Loucy (cell line): Measurements from ENCODE around the gene RPL23.

Experiments
- H2AFZ ChIP-seq: fragments of 200-600 bp; sonication (generic); 2 replicates; pipeline ENCODE4 v1.6.0; 2016; ENCODE audit warnings: antibody characterized with exemption, mild to moderate bottlenecking, low read length, moderate library complexity
- H3F3A ChIP-seq: fragments of 200-600 bp; 2 replicates; pipeline ENCODE4 v1.6.0; 2016; ENCODE audit warnings: antibody characterized with exemption, low read depth, mild to moderate bottlenecking
- H3K27me3 ChIP-seq: fragments of 200-600 bp; sonication (generic); 2 replicates; pipeline ENCODE4 v1.6.1; 2014; ENCODE audit warnings: low read length, mild to moderate bottlenecking; ENCODE audit not compliant: insufficient read depth, poor library complexity, severe bottlenecking
- H3K36me3 ChIP-seq: fragments of 200-600 bp; sonication (generic); 2 replicates; pipeline ENCODE4 v1.6.1; 2016; ENCODE audit warnings: low read length; ENCODE audit not compliant: insufficient read depth
- H3K4me1 ChIP-seq: fragments of 200-600 bp; sonication (generic); 2 replicates; pipeline ENCODE4 v1.5.1; 2014; ENCODE audit warnings: low read length, mild to moderate bottlenecking; ENCODE audit not compliant: insufficient read depth, poor library complexity, severe bottlenecking
- H3K4me2 ChIP-seq: fragments of 200-600 bp; sonication (generic); 2 replicates; pipeline ENCODE4 v1.6.0; 2014; ENCODE audit warnings: antibody characterized with exemption, low read length, low read depth, mild to moderate bottlenecking; ENCODE audit not compliant: poor library complexity, severe bottlenecking
- H3K4me3 ChIP-seq: fragments of 200-600 bp; sonication (generic); 2 replicates; pipeline ENCODE4 v1.5.1; 2014; ENCODE audit warnings: low read length, mild to moderate bottlenecking, mixed read lengths; ENCODE audit not compliant: poor library complexity, severe bottlenecking
- H3K79me2 ChIP-seq: fragments of 200-600 bp; sonication (generic); 2 replicates; pipeline ENCODE4 v1.6.1; 2014; ENCODE audit warnings: low read length; ENCODE audit not compliant: insufficient read depth
- H3K9ac ChIP-seq: fragments of 200-600 bp; sonication (generic); 2 replicates; pipeline ENCODE4 v1.6.0; 2014; ENCODE audit warnings: mild to moderate bottlenecking, low read depth, low read length, moderate library complexity; ENCODE audit not compliant: poor library complexity, severe bottlenecking
- H3K9me2 ChIP-seq: fragments of 200-600 bp; sonication (generic); replicated peaks from 2 replicates; pipeline ENCODE4 v1.6.1; 2016; ENCODE audit warnings: low read depth, low read length, mixed read lengths
- H3K9me3 ChIP-seq: fragments of 200-600 bp; sonication (generic); 2 replicates; pipeline ENCODE4 v1.6.1; 2014; ENCODE audit warnings: mild to moderate bottlenecking, antibody characterized with exemption, low read length, low read depth; ENCODE audit not compliant: insufficient read depth
- H4K20me1 ChIP-seq: fragments of 200-600 bp; sonication (generic); 2 replicates; pipeline ENCODE4 v1.6.0; 2014; ENCODE audit warnings: antibody characterized with exemption, low read length, mild to moderate bottlenecking; ENCODE audit not compliant: insufficient read depth, poor library complexity, severe bottlenecking
- CTCF ChIP-seq: fragments of 200-600 bp; sonication (generic); conservative IDR thresholded peaks from 2 replicates; pipeline ENCODE4 v1.5.1; 2014; ENCODE audit warnings: mild to moderate bottlenecking, antibody characterized with exemption, low read length
- EZH2phosphoT487 ChIP-seq: fragments of 200-600 bp; IDR thresholded peaks from 2 replicates; pipeline ENCODE4 v1.6.1; 2018; ENCODE audit warnings: antibody characterized with exemption, mild to moderate bottlenecking, moderate library complexity, borderline replicate concordance

Gene RPL23

DNA sequence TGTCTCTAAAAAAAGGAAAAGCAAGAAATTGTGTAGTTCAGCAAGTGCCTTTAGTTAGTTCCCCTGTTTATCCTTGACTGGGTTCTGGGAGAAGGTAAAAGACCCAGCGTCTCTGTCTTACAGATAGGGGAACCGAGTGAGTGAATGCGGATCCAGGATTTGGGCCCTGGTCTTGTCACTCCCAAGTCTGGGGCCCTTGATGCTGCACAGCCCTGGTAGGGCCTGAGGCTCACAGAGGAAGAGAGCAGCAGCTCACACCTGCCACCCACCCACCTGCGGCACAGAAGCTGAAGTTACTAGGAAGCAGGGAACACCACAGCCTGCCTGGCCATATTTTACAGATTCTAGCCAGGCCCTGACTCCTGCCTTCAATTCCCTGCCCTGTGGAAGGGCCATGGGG lies 38.6 kb upstream of the RPL23 start:
- Histone ChIP-seq H3K4me1 (peaks cover 30% of the 10 kb centered on the region), H3K9me3 (no peaks in the 10 kb centered on the region), H4K20me1 (peaks cover 18% of the 10 kb centered on the region), H3K4me3 (no peak overlapping the region), H3K4me2 (no peak overlapping the region), H3F3A (no peaks in the 10 kb centered on the region), H3K27me3 (no peaks in the 10 kb centered on the region), H3K9me2 (no peaks in the 10 kb centered on the region), H3K36me3 (peaks cover 94% of the 10 kb centered on the region; the same call in 1 of the 2 replicates), H3K9ac (no peak overlapping the region), H3K79me2 (peaks cover 61% of the 10 kb centered on the region), H2AFZ (no peak overlapping the region)
- TF ChIP-seq CTCF (no peak), EZH2phosphoT487 (no peak)

GRCh38 chr17:38891441-38891840 lies 37.9 kb upstream of the RPL23 start:
- H3K4me3 ChIP-seq = no peak overlapping the region

DNA sequence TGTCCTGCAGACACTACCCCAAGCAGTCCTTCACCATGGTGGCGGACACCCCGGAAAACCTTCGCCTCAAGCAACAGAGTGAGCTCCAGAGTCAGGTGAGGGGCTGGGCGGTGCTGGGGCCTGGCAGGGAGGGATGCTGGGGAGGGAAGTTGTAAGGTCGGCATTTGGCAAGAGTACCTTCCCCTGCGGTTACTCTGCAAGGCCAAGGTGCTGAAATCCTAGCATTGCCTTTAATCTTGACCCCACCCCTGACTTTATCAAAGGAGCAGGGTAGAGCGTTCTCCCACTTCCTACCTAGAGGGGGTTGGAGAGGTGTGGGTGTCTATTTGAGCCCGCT lies 36.9 kb upstream of the RPL23 start:
- Histone ChIP-seq H4K20me1 (peaks cover 27% of the 10 kb centered on the region), H2AFZ (no peak overlapping the region), H3K9ac (no peak overlapping the region), H3K4me3 (no peak overlapping the region), H3K27me3 (no peaks in the 10 kb centered on the region), H3F3A (no peaks in the 10 kb centered on the region), H3K4me1 (peaks cover 20% of the 10 kb centered on the region), H3K79me2 (peaks cover 62% of the 10 kb centered on the region; the same call in 1 of the 2 replicates), H3K9me2 (no peaks in the 10 kb centered on the region), H3K4me2 (no peak overlapping the region), H3K9me3 (no peaks in the 10 kb centered on the region), H3K36me3 (peaks cover 93% of the 10 kb centered on the region; the same call in 1 of the 2 replicates)
- TF ChIP-seq EZH2phosphoT487 (no peak), CTCF (no peak)

More at GRCh38 chr17:38891441-38891840, 37.9 kb upstream of the RPL23 start:
- H3K9ac ChIP-seq = no peak overlapping the region
- peaks cover 92% of the 10 kb centered on the region; the same call in 1 of the 2 replicates for H3K36me3 ChIP-seq
- peaks cover 20% of the 10 kb centered on the region for H4K20me1 ChIP-seq
- TF ChIP-seq CTCF (no peak), EZH2phosphoT487 (no peak)
- H3K9me2 ChIP-seq = no peaks in the 10 kb centered on the region
- H3F3A ChIP-seq = no peaks in the 10 kb centered on the region
- H3K79me2 ChIP-seq = peaks cover 61% of the 10 kb centered on the region
- H3K9me3 ChIP-seq = no peaks in the 10 kb centered on the region
- H2AFZ ChIP-seq = no peak overlapping the region
- H3K4me2 ChIP-seq = no peak overlapping the region
- no peaks in the 10 kb centered on the region for H3K27me3 ChIP-seq
- peaks cover 24% of the 10 kb centered on the region for H3K4me1 ChIP-seq
